GM12878 (cell line): ENCODE results near the gene HACD3. TPM values are rescaled to one million over a fixed set of nuclear protein-coding genes. Genes with fewer than 3 reads are reported as not detected.

Experiments
- ATAC-seq: fragments of 200-7000 bp; cut with Tn5 transposase; 3 replicates; pipeline ENCODE4 v1.9.1; 2020; ENCODE audit warnings: mild to moderate bottlenecking, moderate library complexity
- BruUV-seq: library from RNA; stranded (reverse); fragments of 400-500 nt; replicated peaks from 2 replicates; lab custom pipeline; 2021; lab: Mats Ljungman, UMichigan
- CTCF ChIA-PET: fragments of 300-600 bp; sonication (Branson Sonifier 250); formaldehyde crosslinking; extraction: SDS; loops from one replicate; lab custom pipeline; 2021; ENCODE audit warnings: inconsistent platforms; lab: Yijun Ruan, JAX
- POLR2A ChIA-PET: fragments of 350-600 bp; formaldehyde crosslinking; extraction: SDS; loops from one replicate; lab custom pipeline; 2021; ENCODE audit warnings: inconsistent platforms; lab: Charles Lee
- RAD21 ChIA-PET: fragments of 300-600 bp; sonication (Branson Sonifier 250); formaldehyde crosslinking; loops from one replicate; lab custom pipeline; 2023; ENCODE audit warnings: antibody characterized with exemption; ENCODE audit not compliant: unreplicated experiment; lab: Charles Lee
- SMC1A ChIA-PET: fragments of 300-600 bp; sonication (Branson Sonifier 250); formaldehyde crosslinking; loops from one replicate; lab custom pipeline; 2023; ENCODE audit not compliant: unreplicated experiment, uncharacterized antibody; lab: Charles Lee
- DNase-seq: peaks from one replicate; pipeline ENCODE4 v3.0.0-alpha.2; 2011; ENCODE audit warnings: low read depth, low spot score
- FAIRE-seq: peaks from 3 replicates; lab custom pipeline; 2011; peaks lifted over from hg19 to GRCh38; lab: Jason Lieb, UNC
- H2AFZ ChIP-seq: 2 replicates; pipeline ENCODE4 v1.6.0; 2011; ENCODE audit warnings: low read depth, low read length, control low read depth; ENCODE audit not compliant: control insufficient read depth
- H3K27ac ChIP-seq: 2 replicates; pipeline ENCODE4 v1.5.1; 2011; ENCODE audit warnings: control low read depth; ENCODE audit not compliant: control insufficient read depth, insufficient read depth
- H3K27me3 ChIP-seq, 2 experiments: replicated peaks in 1 of 2; 2 replicates each; pipeline versions ENCODE4 v1.6.0 to v1.6.1; 2011; ENCODE audit warnings: low read length in 1 of 2; ENCODE audit not compliant: control insufficient read depth in 2 of 2, insufficient read depth in 2 of 2
- H3K36me3 ChIP-seq, 2 experiments: 2 replicates each; pipeline ENCODE4 v1.5.1; 2011; ENCODE audit warnings: low read length in 1 of 2; ENCODE audit not compliant: control insufficient read depth in 2 of 2, insufficient read depth in 2 of 2
- H3K4me1 ChIP-seq: 2 replicates; pipeline ENCODE4 v1.6.1; 2011; ENCODE audit warnings: mild to moderate bottlenecking, low read length, moderate library complexity, mixed read lengths; ENCODE audit not compliant: control insufficient read depth, insufficient read depth
- H3K4me2 ChIP-seq: 2 replicates; pipeline ENCODE4 v1.6.0; 2011; ENCODE audit warnings: control low read depth; ENCODE audit not compliant: control insufficient read depth, insufficient read depth
- H3K4me3 ChIP-seq: fragments of 200-600 bp; sonication (generic); 2 replicates; pipeline ENCODE4 v1.5.1; 2016
- H3K79me2 ChIP-seq: 2 replicates; pipeline ENCODE4 v1.6.0; 2011; ENCODE audit warnings: low read length; ENCODE audit not compliant: control insufficient read depth, insufficient read depth
- H3K9ac ChIP-seq: 2 replicates; pipeline ENCODE4 v1.8.0; 2011; ENCODE audit warnings: low read length, control low read depth, mixed read lengths; ENCODE audit not compliant: control insufficient read depth, insufficient read depth
- H3K9me3 ChIP-seq: replicated peaks from 3 replicates; pipeline ENCODE4 v1.5.1; 2011; ENCODE audit warnings: mild to moderate bottlenecking, low read length; ENCODE audit not compliant: control insufficient read depth, insufficient read depth
- H4K20me1 ChIP-seq: 2 replicates; pipeline ENCODE4 v1.6.0; 2011; ENCODE audit not compliant: control insufficient read depth, insufficient read depth
- CHD2 ChIP-seq: IDR thresholded peaks from 2 replicates; pipeline ENCODE4 v1.6.1; 2011; ENCODE audit warnings: low read depth, low read length, improper control_type of control experiment, borderline replicate concordance
- CTCF ChIP-seq, 3 experiments: IDR thresholded peaks in 2 of 3; conservative IDR thresholded peaks in 1 of 3; 2 replicates each; pipeline ENCODE4 v1.5.1; 2011; ENCODE audit warnings: low read depth in 3 of 3, low read length in 3 of 3, mild to moderate bottlenecking in 3 of 3, control low read depth in 2 of 3, moderate library complexity in 2 of 3, inconsistent platforms in 1 of 3, mixed read lengths in 1 of 3; ENCODE audit not compliant: control insufficient read depth in 2 of 3, insufficient read depth in 1 of 3; ENCODE audit errors: extremely low read depth in 1 of 3
- MEF2B ChIP-seq: fragments of 450-650 bp; IDR thresholded peaks from 2 replicates; pipeline ENCODE4 v1.6.1; 2018; ENCODE audit warnings: mild to moderate bottlenecking, moderate library complexity; ENCODE audit not compliant: partially characterized antibody, poor library complexity, severe bottlenecking
- NR2C2 ChIP-seq: IDR thresholded peaks from 2 replicates; pipeline ENCODE4 v1.6.1; 2011; ENCODE audit warnings: borderline replicate concordance, low read depth; ENCODE audit not compliant: control insufficient read depth, insufficient read length
- RAD21 ChIP-seq: IDR thresholded peaks from 2 replicates; pipeline ENCODE4 v1.6.1; 2011; ENCODE audit warnings: mild to moderate bottlenecking, low read depth, low read length, moderate library complexity; ENCODE audit not compliant: insufficient read depth
- SMARCA5 ChIP-seq: fragments of 450-650 bp; IDR thresholded peaks from 2 replicates; pipeline ENCODE4 v1.6.1; 2017; ENCODE audit warnings: mild to moderate bottlenecking
- SREBF1 ChIP-seq: IDR thresholded peaks from 2 replicates; pipeline ENCODE4 v1.6.1; 2012; ENCODE audit warnings: mild to moderate bottlenecking, low read length
- WGBS: methylation state at CpG from one replicate; pipeline ENCODE4 v1.1.6; 2016; ENCODE audit warnings: low lambda C conversion rate; ENCODE audit not compliant: insufficient replicate concordance, insufficient coverage; ENCODE audit errors: missing lambda C conversion rate; 5-methylcytosine and 5-hydroxymethylcytosine counted together
- in situ Hi-C: fragments of 300-500 bp; cut with MboI; formaldehyde crosslinking; loops from 9 replicates; pipeline ENCODE4 v1.14.3; 2018; ENCODE audit warnings: mixed read lengths
- intact Hi-C: fragments of 100-400 bp; cut with micrococcal nuclease; formaldehyde crosslinking; loops from one replicate; pipeline ENCODE4 v1.14.2; 2022; ENCODE audit not compliant: unreplicated experiment
- polyA plus RNA-seq, 11 experiments: library from polyadenylated mRNA; depleted of rRNA in 4 of 11; unstranded in 6 of 11; stranded (reverse) in 5 of 11; fragments of >200 nt; fragmentation: Nextera tagmentation in 4 of 11; fragmentation: Illumina TruSeq in 1 of 11; extraction: Ambion mirVana in 4 of 11; extraction: Trizol in 1 of 11; gene quantifications; 1 replicate in 1 of 11; 2 replicates in 10 of 11; pipeline versions ENCODE4 v1.2.1 to v1.2.3, GENCODE V29; 2011 to 2016; ENCODE audit warnings: inconsistent platforms in 2 of 11, missing spikeins in 2 of 11, low read depth in 1 of 11
- total RNA-seq, 4 experiments: library from RNA; depleted of rRNA in 3 of 4; stranded (reverse); fragments of >200 nt in 3 of 4; fragmentation: Illumina TruSeq in 1 of 4; extraction: Trizol in 1 of 4; gene quantifications; 2 replicates each; pipeline versions ENCODE4 v1.2.1 to v1.2.3, GENCODE V29; 2013 to 2021
- TF ChIP-seq, protein P1 (sequence below): fragments of 450-650 bp; IDR thresholded peaks from 2 replicates; pipeline ENCODE4 v1.6.1; 2017; ENCODE audit warnings: low read depth, mild to moderate bottlenecking, moderate library complexity

The HACD3 gene
- total and polyA plus RNA-seq, 10 of the 15 experiments (the other 5 are each of a cell fraction or from before 2014, with no cell fraction given): 25.9 to 75.8 (median 48.3) TPM

GRCh38 chr15:65620833-65621232 lies 90.6 kb downstream of the HACD3 start:
- DNase-seq (no peak), ATAC-seq (peak; percentile 40; the same call in 1 of the 3 replicates), FAIRE-seq (no peak)
- in situ Hi-C loops (no loop called here), intact Hi-C loops (no loop called here)
- Histone ChIP-seq H3K79me2 (no peaks in the 10 kb centered on the region), H3K4me3 (no peak overlapping the region), H4K20me1 (no peaks in the 10 kb centered on the region), H3K9me3 (no peaks in the 10 kb centered on the region), H3K27ac (no peak overlapping the region), H2AFZ (no peak overlapping the region), H3K9ac (no peak overlapping the region), H3K27me3 (no peaks in the 10 kb centered on the region), H3K4me2 (no peak overlapping the region), H3K36me3 (no peaks in the 10 kb centered on the region), H3K4me1 (no peaks in the 10 kb centered on the region)
- POLR2A ChIA-PET: no interaction called here
- SMC1A ChIA-PET: interaction anchor here (0.8 to 1.8 kb wide), 4 partner anchors 8 to 465 kb away, joined by 3 to 5 read pairs (median 4); no protein-coding TSS in a partner anchor
- no TSS peak for BruUV-seq
- WGBS: 62% methylated on average over 2 of the region's 2 CpGs
- RAD21 ChIA-PET: interaction anchor here (1.2 kb wide), 1 partner anchor 216 kb away, joined by 3 read pairs; no protein-coding TSS in a partner anchor
- TF ChIP-seq RAD21 (peak; percentile 25), CHD2 (no peak), CTCF (IDR thresholded peaks at IDR 0.05 in 2 of 3, conservative IDR thresholded peaks at IDR 0.05 in 1 of 3; ENCODE audit: control insufficient read depth in 2 of 3, extremely low read depth in 1 of 3, insufficient read depth in 1 of 3, low read depth in 3 of 3, low read length in 3 of 3) (peak in 2 of 3 experiments; percentile 12 to 25; a peak in 1 of 6 replicates)
- CTCF ChIA-PET: interaction anchor here (0.6 to 1.8 kb wide), 5 partner anchors 8 to 671 kb away, joined by 3 to 9 read pairs (median 4); no protein-coding TSS in a partner anchor

DNA sequence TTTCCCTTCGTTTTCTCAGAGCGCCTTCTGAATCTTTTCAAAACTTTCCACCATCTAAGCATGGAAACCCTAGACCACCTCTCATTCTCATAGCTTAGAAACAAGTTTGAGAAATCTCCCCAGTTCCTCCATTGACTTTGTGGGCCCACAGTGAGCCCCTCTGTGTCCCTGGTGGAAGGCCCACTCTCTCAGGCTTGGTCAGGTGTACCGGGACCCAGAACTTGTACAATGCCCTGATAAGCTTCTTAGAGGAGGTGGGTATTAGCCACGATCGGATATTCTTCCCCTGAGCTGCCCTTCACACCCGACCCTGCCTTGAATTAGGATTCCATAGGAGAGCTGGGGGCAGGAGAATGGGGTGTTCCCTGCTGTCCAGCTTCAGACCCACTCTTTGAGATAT lies 91.4 kb downstream of the HACD3 start, which contains the start of gene SLC24A1:
Gene SLC24A1, plus strand, starts transcription at position 301 of the 400 bp plus-strand sequence. CDS start 2,143 bp downstream, outside the sequence.
- Histone ChIP-seq H3K9me3 (no peaks in the 10 kb centered on the region), H3K27me3 (no peaks in the 10 kb centered on the region), H3K79me2 (no peaks in the 10 kb centered on the region), H3K4me3 (no peak within 1 kb of the TSS), H3K4me2 (no peak within 1 kb of the TSS), H4K20me1 (no peaks in the 10 kb centered on the region), H3K36me3 (no peaks in the 10 kb centered on the region), H3K4me1 (no peaks in the 10 kb centered on the region), H2AFZ (no peak within 1 kb of the TSS), H3K9ac (no peak within 1 kb of the TSS), H3K27ac (no peak within 1 kb of the TSS)
- SMC1A ChIA-PET: interaction anchor here (0.8 to 1.8 kb wide), 4 partner anchors 9 to 464 kb away, joined by 3 to 5 read pairs (median 4); no protein-coding TSS in a partner anchor
- CTCF ChIA-PET: interaction anchor here (0.8 to 1.8 kb wide), 5 partner anchors 9 to 215 kb away, joined by 3 to 9 read pairs (median 3); no protein-coding TSS in a partner anchor
- DNase-seq (no peak), FAIRE-seq (no peak), ATAC-seq (no peak)
- in situ Hi-C loops: no loop called here
- BruUV-seq: no TSS peak
- RAD21 ChIA-PET: interaction anchor here (1.2 kb wide), 1 partner anchor 215 kb away, joined by 3 read pairs; no protein-coding TSS in a partner anchor
- intact Hi-C loops: no loop called here
- WGBS: 86% methylated on average over 6 of the region's 6 CpGs
- POLR2A ChIA-PET: interaction anchor here (0.5 kb wide), 1 partner anchor 142 kb away, joined by 6 read pairs; no protein-coding TSS in a partner anchor
- TF ChIP-seq SREBF1 (no peak), SMARCA5 (no peak), MEF2B (no peak), NR2C2 (no peak)
- TF ChIP-seq, protein P1, sequence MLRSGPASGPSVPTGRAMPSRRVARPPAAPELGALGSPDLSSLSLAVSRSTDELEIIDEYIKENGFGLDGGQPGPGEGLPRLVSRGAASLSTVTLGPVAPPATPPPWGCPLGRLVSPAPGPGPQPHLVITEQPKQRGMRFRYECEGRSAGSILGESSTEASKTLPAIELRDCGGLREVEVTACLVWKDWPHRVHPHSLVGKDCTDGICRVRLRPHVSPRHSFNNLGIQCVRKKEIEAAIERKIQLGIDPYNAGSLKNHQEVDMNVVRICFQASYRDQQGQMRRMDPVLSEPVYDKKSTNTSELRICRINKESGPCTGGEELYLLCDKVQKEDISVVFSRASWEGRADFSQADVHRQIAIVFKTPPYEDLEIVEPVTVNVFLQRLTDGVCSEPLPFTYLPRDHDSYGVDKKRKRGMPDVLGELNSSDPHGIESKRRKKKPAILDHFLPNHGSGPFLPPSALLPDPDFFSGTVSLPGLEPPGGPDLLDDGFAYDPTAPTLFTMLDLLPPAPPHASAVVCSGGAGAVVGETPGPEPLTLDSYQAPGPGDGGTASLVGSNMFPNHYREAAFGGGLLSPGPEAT: no peak
